ENCODE measurements around the gene DOK7.

- TF ChIP-seq CREB5 (CRISPR knock-in tag; IDR thresholded peaks at IDR 0.05; ENCODE audit: low read depth) = no peak
- no peak for TF ChIP-seq PPARA (CRISPR knock-in tag; IDR thresholded peaks at IDR 0.05; ENCODE audit: borderline replicate concordance)
- TF ChIP-seq ZFP30 (CRISPR knock-in tag; IDR thresholded peaks at IDR 0.05) = no peak
- no peak for TF ChIP-seq PATZ1 (CRISPR knock-in tag; IDR thresholded peaks at IDR 0.05; ENCODE audit: borderline replicate concordance)
- TF ChIP-seq RARB (CRISPR knock-in tag; IDR thresholded peaks at IDR 0.05) = no peak
- no peak for TF ChIP-seq OSR1 (CRISPR knock-in tag; IDR thresholded peaks at IDR 0.05)
- TF ChIP-seq ARNTL (CRISPR knock-in tag; IDR thresholded peaks at IDR 0.05; ENCODE audit: borderline replicate concordance, low read depth) = no peak
- no peak for TF ChIP-seq ZNF565 (CRISPR knock-in tag; conservative IDR thresholded peaks at IDR 0.05; ENCODE audit: low read depth)
- TF ChIP-seq BACH2 (CRISPR knock-in tag; IDR thresholded peaks at IDR 0.05; ENCODE audit: borderline replicate concordance) = no peak
- TF ChIP-seq ZFP3 (CRISPR knock-in tag; IDR thresholded peaks at IDR 0.05) = no peak
- TF ChIP-seq ZNF70 (CRISPR knock-in tag; IDR thresholded peaks at IDR 0.05) = no peak
Measured at GRCh38 chr4:3463556-3464348, 646 bp downstream of the DOK7 start.
